ENCODE results near the gene GNAT2. TPM values are rescaled to one million over a fixed set of nuclear protein-coding genes. Genes with fewer than 3 reads are reported as not detected.

The GNAT2 gene
- total RNA-seq: 0.34 and 0.79 TPM in 2 replicates

DNA sequence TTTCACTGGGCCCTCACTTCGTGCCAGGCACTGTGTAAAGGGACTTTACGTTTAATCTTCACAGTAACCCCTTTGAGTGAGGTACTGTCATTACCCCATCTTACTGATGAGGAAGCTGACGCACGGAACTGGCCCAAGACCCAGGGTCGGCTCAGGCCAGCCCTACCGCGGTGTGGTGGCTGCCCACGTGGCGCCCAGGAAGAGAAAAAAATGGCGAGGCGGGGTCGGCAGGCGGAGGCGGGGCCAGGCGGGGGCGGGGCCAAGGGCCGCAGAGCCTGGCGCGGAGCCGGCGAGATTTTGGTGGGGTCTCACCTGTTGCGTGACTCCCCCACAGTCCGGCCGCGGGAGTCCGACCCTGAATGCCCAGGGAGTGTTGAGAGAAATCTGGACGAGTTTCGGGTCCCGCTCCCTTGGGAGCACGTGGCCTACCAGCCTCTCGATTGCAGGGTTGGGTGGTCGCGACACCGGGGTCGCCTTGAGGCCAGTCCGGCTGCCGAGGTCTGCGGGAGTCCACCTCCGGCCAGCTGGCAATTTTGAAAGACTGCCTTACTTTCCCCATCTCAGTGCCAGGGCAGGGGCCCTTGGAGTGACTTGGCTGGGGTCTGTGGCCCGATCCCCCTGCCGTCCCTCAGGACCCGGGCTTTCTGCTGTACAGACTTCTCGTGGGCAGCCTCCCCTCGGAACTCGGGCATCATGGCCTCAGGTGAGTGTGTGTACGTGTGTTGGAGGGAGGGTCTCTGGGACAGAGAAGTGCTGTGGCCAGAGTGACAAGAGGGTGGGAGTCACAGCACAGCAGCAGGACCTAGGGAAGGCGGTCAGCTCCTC is at the start of gene GNAT2, which contains the start of gene AMPD2:
Gene GNAT2, minus strand, starts transcription at position 41 of the 825 bp plus-strand sequence. CDS start 6,746 bp downstream, outside the sequence.
Gene AMPD2, plus strand, starts transcription at position 262 of the 825 bp plus-strand sequence. CDS start 1,339 bp downstream, outside the sequence.

DNA sequence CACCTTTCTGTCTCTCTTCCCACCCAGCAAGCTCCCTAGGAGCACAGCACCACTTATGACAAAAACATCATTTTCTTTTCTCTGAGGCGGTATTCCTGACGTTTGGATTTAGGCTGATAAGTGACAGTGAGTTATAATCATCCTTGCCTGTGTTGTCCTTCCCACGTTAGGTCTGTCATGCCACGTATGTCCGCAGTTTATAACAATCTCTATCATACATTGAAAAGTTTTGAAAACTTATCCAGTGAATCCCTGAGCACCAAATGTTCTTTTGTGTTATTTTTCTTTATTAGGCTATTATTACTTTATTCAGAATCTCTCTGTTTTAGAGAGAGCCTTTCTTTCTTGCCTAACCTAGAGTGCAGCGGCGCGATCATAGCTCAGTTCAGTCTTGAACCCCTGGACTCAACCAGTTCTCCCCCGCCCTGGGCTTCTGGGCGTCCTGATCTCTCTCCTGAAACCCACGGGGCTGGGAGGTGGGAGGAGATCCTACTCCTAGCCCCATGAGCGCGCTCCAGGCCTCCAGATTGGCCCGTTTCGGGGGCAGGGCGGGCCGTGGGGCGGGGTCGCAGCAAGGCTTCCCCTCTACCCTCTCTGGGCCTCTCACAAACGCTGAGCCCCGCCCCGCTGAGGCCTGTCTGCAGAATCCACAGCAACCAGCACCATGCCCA is 48.2 kb upstream of the GNAT2 start, which contains the start of gene GSTM2:
Gene GSTM2, plus strand, starts transcription at position 606 of the 671 bp plus-strand sequence. Its CDS starts 59 bp downstream, at position 665.

DNA sequence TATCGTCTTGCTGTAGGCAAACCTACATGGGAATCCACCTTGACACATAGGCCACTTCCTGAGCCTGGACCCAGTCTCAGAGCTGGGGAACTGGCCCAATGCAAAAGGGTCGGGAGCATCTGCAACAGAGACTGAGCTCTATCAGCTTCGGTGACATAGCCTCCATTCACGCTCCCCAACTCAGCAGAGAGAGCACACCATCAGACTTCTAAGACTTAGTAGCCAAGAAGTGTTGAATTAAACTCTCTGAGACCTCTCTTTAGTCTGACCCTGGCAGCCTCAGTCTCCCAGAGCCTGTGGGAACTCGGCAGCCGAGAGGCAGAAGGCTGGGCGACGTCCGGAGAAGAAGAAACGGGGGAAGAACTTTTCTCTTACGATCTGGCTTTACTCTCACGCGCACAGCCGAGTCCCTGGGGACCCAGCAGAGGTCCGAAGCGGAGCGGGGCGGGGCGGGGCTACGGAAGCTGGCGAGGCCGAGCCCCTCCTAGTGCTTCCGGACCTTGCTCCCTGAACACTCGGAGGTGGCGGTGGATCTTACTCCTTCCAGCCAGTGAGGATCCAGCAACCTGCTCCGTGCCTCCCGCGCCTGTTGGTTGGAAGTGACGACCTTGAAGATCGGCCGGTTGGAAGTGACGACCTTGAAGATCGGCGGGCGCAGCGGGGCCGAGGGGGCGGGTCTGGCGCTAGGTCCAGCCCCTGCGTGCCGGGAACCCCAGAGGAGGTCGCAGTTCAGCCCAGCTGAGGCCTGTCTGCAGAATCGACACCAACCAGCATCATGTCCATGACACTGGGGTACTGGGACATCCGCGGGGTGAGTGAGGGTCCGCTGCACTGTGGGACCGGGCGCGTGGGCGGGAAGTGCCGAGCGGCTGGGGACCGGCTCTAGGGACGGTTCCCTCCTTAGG is 36.5 kb upstream of the GNAT2 start, which contains the start of gene GSTM4:
Gene GSTM4, plus strand, starts transcription at position 485 of the 905 bp plus-strand sequence. Its CDS starts 291 bp downstream, at position 776.

Other genes starting within 250 kb of the GNAT2 start
- 1.2 and 1.4 TPM in 2 replicates for gene SORT1, start 221.7 kb downstream of the GNAT2 start, total RNA-seq
- gene PSMA5, start 193.2 kb downstream of the GNAT2 start, total RNA-seq: 38.5 and 48.2 TPM in 2 replicates
- 0.16 and 0.43 TPM in 2 replicates for gene SYPL2, start 153.1 kb downstream of the GNAT2 start, total RNA-seq
- 1.3 and 2.1 TPM in 2 replicates for gene ATXN7L2, start 135.7 kb downstream of the GNAT2 start, total RNA-seq
- gene CYB561D1, start 125.5 kb downstream of the GNAT2 start, total RNA-seq: 3.6 and 5.2 TPM in 2 replicates
- 1.3 and 1.9 TPM in 2 replicates for gene AMIGO1, start 109.9 kb downstream of the GNAT2 start, total RNA-seq
- under 0.01 and 0.34 TPM in 2 replicates for gene GPR61, start 79.7 kb downstream of the GNAT2 start, total RNA-seq
- gene GNAI3, start 71.0 kb downstream of the GNAT2 start, total RNA-seq: 13.8 and 15.3 TPM in 2 replicates
- gene AMPD2, start 221 bp upstream of the GNAT2 start, total RNA-seq: 57.1 and 61.6 TPM in 2 replicates
- gene GSTM4, start 36.5 kb upstream of the GNAT2 start, total RNA-seq: 15.6 and 15.9 TPM in 2 replicates
- 33.7 and 43.5 TPM in 2 replicates for gene GSTM2, start 48.4 kb upstream of the GNAT2 start, total RNA-seq
- not detected in 2 replicates for gene GSTM1, start 68.2 kb upstream of the GNAT2 start, total RNA-seq
- gene GSTM5, start 92.6 kb upstream of the GNAT2 start, total RNA-seq: 3.9 and 13.4 TPM in 2 replicates
- 153 and 159 TPM in 2 replicates for gene GSTM3, start 121.4 kb upstream of the GNAT2 start, total RNA-seq
- not detected in 2 replicates for gene EPS8L3, start 144.3 kb upstream of the GNAT2 start, total RNA-seq